H9 (cell line): ENCODE measurements around the gene NEMF. TPM values are rescaled to one million over a fixed set of nuclear protein-coding genes. Genes with fewer than 3 reads are reported as not detected.
"Not testable (repeated sequence)": the region's sequence is repeated elsewhere in the genome, so short reads cannot be mapped to it uniquely, and the experiment has no call there.

Source experiments
- DNase-seq: peaks from one replicate; pipeline ENCODE4 v3.0.0-alpha.2; 2017
- H2AFZ ChIP-seq: one replicate; pipeline ENCODE4 v1.6.1; 2013; ENCODE audit warnings: mild to moderate bottlenecking, low read length, control low read depth, moderate library complexity
- H2AK5ac ChIP-seq: 2 replicates; pipeline ENCODE4 v1.6.1; 2013; ENCODE audit warnings: low read length, control low read depth, mixed read lengths; ENCODE audit not compliant: insufficient read length
- H2BK120ac ChIP-seq: one replicate; pipeline ENCODE4 v1.6.1; 2013; ENCODE audit warnings: low read depth, mild to moderate bottlenecking, low read length, control low read depth, inconsistent platforms; ENCODE audit not compliant: poor library complexity, severe bottlenecking
- H2BK12ac ChIP-seq: 2 replicates; pipeline ENCODE4 v1.6.1; 2013; ENCODE audit warnings: low read length, control low read depth, mixed read lengths, low read depth; ENCODE audit not compliant: insufficient read length
- H2BK15ac ChIP-seq: 2 replicates; pipeline ENCODE4 v1.6.1; 2013; ENCODE audit warnings: low read depth, low read length, control low read depth
- H2BK20ac ChIP-seq: one replicate; pipeline ENCODE4 v1.6.1; 2013; ENCODE audit warnings: low read depth, mild to moderate bottlenecking, low read length, control low read depth, inconsistent platforms; ENCODE audit not compliant: poor library complexity, severe bottlenecking
- H2BK5ac ChIP-seq: 2 replicates; pipeline ENCODE4 v1.6.1; 2013; ENCODE audit warnings: low read length, control low read depth, mixed read lengths; ENCODE audit not compliant: insufficient read length
- H3K14ac ChIP-seq: 2 replicates; pipeline ENCODE4 v1.6.1; 2013; ENCODE audit warnings: low read length, control low read depth; ENCODE audit not compliant: insufficient read depth
- H3K18ac ChIP-seq: 2 replicates; pipeline ENCODE4 v1.6.1; 2013; ENCODE audit warnings: low read depth, mild to moderate bottlenecking, mixed read lengths, low read length, control low read depth; ENCODE audit not compliant: insufficient read length
- H3K23ac ChIP-seq: 2 replicates; pipeline ENCODE4 v1.6.1; 2013; ENCODE audit warnings: low read length, control low read depth, mixed read lengths, low read depth; ENCODE audit not compliant: insufficient read length
- H3K23me2 ChIP-seq: 2 replicates; pipeline ENCODE4 v1.6.1; 2013; ENCODE audit warnings: low read depth, mild to moderate bottlenecking, mixed read lengths, low read length, control low read depth; ENCODE audit not compliant: insufficient read length, poor library complexity, severe bottlenecking
- H3K27ac ChIP-seq: 2 replicates; pipeline ENCODE4 v1.5.1; 2013; ENCODE audit warnings: low read length, control low read depth, mixed read lengths, low read depth; ENCODE audit not compliant: insufficient read length
- H3K27me3 ChIP-seq: 2 replicates; pipeline ENCODE4 v1.6.1; 2013; ENCODE audit warnings: low read length, control low read depth, inconsistent platforms; ENCODE audit not compliant: insufficient read depth
- H3K4ac ChIP-seq: 2 replicates; pipeline ENCODE4 v1.6.1; 2013; ENCODE audit warnings: low read depth, mild to moderate bottlenecking, control low read depth, inconsistent platforms, low read length, moderate library complexity
- H3K4me1 ChIP-seq: 2 replicates; pipeline ENCODE4 v1.6.1; 2013; ENCODE audit warnings: low read length, control low read depth, inconsistent platforms; ENCODE audit not compliant: insufficient read depth
- H3K4me2 ChIP-seq: 2 replicates; pipeline ENCODE4 v1.6.1; 2013; ENCODE audit warnings: low read length, control low read depth, mixed read lengths; ENCODE audit not compliant: insufficient read length, insufficient read depth
- H3K56ac ChIP-seq: 2 replicates; pipeline ENCODE4 v1.6.1; 2013; ENCODE audit warnings: low read depth, mild to moderate bottlenecking, mixed read lengths, low read length, control low read depth; ENCODE audit not compliant: insufficient read length
- H3K79me1 ChIP-seq: 2 replicates; pipeline ENCODE4 v1.6.1; 2013; ENCODE audit warnings: low read depth, mild to moderate bottlenecking, moderate library complexity, low read length, control low read depth, inconsistent platforms; ENCODE audit not compliant: insufficient read depth, poor library complexity, severe bottlenecking
- H3K79me2 ChIP-seq: 2 replicates; pipeline ENCODE4 v1.6.1; 2013; ENCODE audit warnings: low read length, control low read depth, inconsistent platforms; ENCODE audit not compliant: insufficient read depth
- H3K9ac ChIP-seq: 2 replicates; pipeline ENCODE4 v1.6.1; 2013; ENCODE audit warnings: low read length, control low read depth, mixed read lengths; ENCODE audit not compliant: insufficient read length; ENCODE audit errors: extremely low read depth
- H3K9me3 ChIP-seq: one replicate; pipeline ENCODE4 v1.6.1; 2013; ENCODE audit warnings: low read depth, low read length, inconsistent platforms; ENCODE audit not compliant: control insufficient read depth
- H3T11ph ChIP-seq: one replicate; pipeline ENCODE4 v1.6.1; 2013; ENCODE audit warnings: mild to moderate bottlenecking, low read length, control low read depth, inconsistent platforms
- H4K20me1 ChIP-seq: one replicate; pipeline ENCODE4 v1.6.1; 2013; ENCODE audit not compliant: control insufficient read depth, insufficient read length, insufficient read depth
- H4K5ac ChIP-seq: 2 replicates; pipeline ENCODE4 v1.6.1; 2013; ENCODE audit warnings: low read depth, mild to moderate bottlenecking, mixed read lengths, low read length, control low read depth; ENCODE audit not compliant: insufficient read length
- H4K8ac ChIP-seq: replicated peaks from 2 replicates; pipeline ENCODE4 v1.6.1; 2013; ENCODE audit warnings: low read length, control low read depth, mixed read lengths, low read depth; ENCODE audit not compliant: insufficient read length
- H4K91ac ChIP-seq: 2 replicates; pipeline ENCODE4 v1.6.1; 2013; ENCODE audit warnings: low read depth, mild to moderate bottlenecking, moderate library complexity, mixed read lengths, low read length, control low read depth; ENCODE audit not compliant: insufficient read length
- H3K27ac Mint-ChIP-seq, 3 experiments: 2 replicates in 2 of 3; 3 replicates in 1 of 3; pipeline ENCODE4 v1.8.0; 2020 to 2021; ENCODE audit warnings: mixed read lengths in 3 of 3, mild to moderate bottlenecking in 1 of 3, moderate library complexity in 1 of 3
- H3K27me3 Mint-ChIP-seq: 2 replicates; pipeline ENCODE4 v1.8.0; 2021; ENCODE audit warnings: low read depth, mild to moderate bottlenecking, moderate library complexity, mixed read lengths
- H3K36me3 Mint-ChIP-seq, 3 experiments: 2 replicates in 2 of 3; 3 replicates in 1 of 3; pipeline ENCODE4 v1.8.0; 2020 to 2021; ENCODE audit warnings: low read depth in 3 of 3, mixed read lengths in 3 of 3; ENCODE audit not compliant: insufficient read depth in 1 of 3
- H3K4me1 Mint-ChIP-seq, 2 experiments: 2 replicates each; pipeline ENCODE4 v1.8.0; 2020; ENCODE audit warnings: mixed read lengths in 2 of 2
- H3K4me3 Mint-ChIP-seq, 2 experiments: 2 replicates in 1 of 2; 3 replicates in 1 of 2; pipeline ENCODE4 v1.8.0; 2020 to 2021; ENCODE audit warnings: mild to moderate bottlenecking in 2 of 2, mixed read lengths in 2 of 2, moderate library complexity in 1 of 2
- H3K9me3 Mint-ChIP-seq, 2 experiments: 2 replicates in 1 of 2; 3 replicates in 1 of 2; pipeline ENCODE4 v1.8.0; 2020; ENCODE audit warnings: mild to moderate bottlenecking in 2 of 2, mixed read lengths in 2 of 2, moderate library complexity in 1 of 2
- CTCF ChIP-seq: fragments of 200-600 bp; sonication (generic); conservative IDR thresholded peaks from 3 replicates; pipeline ENCODE4 v1.8.0; 2021; ENCODE audit warnings: antibody characterized with exemption, mild to moderate bottlenecking
- WGBS: extraction: QIAGEN DNeasy Blood & Tissue Kit; methylation state at CpG from one replicate; pipeline ENCODE4 v1.1.7; 2013; ENCODE audit warnings: missing lambda C conversion rate, low lambda C conversion rate, mixed read lengths; ENCODE audit not compliant: insufficient read length; ENCODE audit errors: extremely low coverage; 5-methylcytosine and 5-hydroxymethylcytosine counted together
- total RNA-seq: library from RNA; stranded (reverse); gene quantifications from 2 replicates; pipeline ENCODE4 v1.2.1, GENCODE V29; 2021

The NEMF gene
- total RNA-seq, 1 experiment from 2014 or later = 57.4 TPM

- no peak overlapping the region for H3K18ac ChIP-seq
- H4K5ac ChIP-seq = no peak overlapping the region
- H3T11ph ChIP-seq = no peak overlapping the region
- H3K23me2 ChIP-seq = peaks cover 9% of the 10 kb centered on the region
- H2BK20ac ChIP-seq = no peak overlapping the region
- H3K14ac ChIP-seq = no peak overlapping the region
- H3K27me3 ChIP-seq = no peaks in the 10 kb centered on the region
- no peak overlapping the region for H2AK5ac ChIP-seq
- H3K4me1 ChIP-seq = no peaks in the 10 kb centered on the region
- peaks cover 20% of the 10 kb centered on the region; the same call in 1 of the 2 replicates for H3K79me2 ChIP-seq
- H2BK12ac ChIP-seq = no peak overlapping the region
- no peak for TF ChIP-seq CTCF
- H4K91ac ChIP-seq = no peak overlapping the region
- peaks cover 18 to 27% (median 21%) of the 10 kb centered on the region in 3 experiments for H3K36me3 Mint-ChIP-seq
- peak overlapping the region; percentile 72 for H3K4me2 ChIP-seq
- no peaks in the 10 kb centered on the region for H3K79me1 ChIP-seq
- H3K9me3 ChIP-seq = no peaks in the 10 kb centered on the region
- no peak overlapping the region for H2BK120ac ChIP-seq
- no peak overlapping the region for H2AFZ ChIP-seq
- H3K27ac Mint-ChIP-seq = 0 out of 7 replicates have a peak overlapping the region, but pooled peaks of 1 of the 3 experiments have one; percentile 8
- H4K20me1 ChIP-seq = no peaks in the 10 kb centered on the region
- H2BK15ac ChIP-seq = no peak overlapping the region
- no peak for DNase-seq
- peaks cover 34 to 35% of the 10 kb centered on the region in 2 experiments for H3K4me1 Mint-ChIP-seq
- H3K27ac ChIP-seq = no peak overlapping the region
- no peak overlapping the region for H4K8ac ChIP-seq
- no peak overlapping the region for H2BK5ac ChIP-seq
- H3K4ac ChIP-seq = no peak overlapping the region
- H3K9ac ChIP-seq = peak overlapping the region; percentile 19
- H3K9me3 Mint-ChIP-seq = peaks cover 0 to 2% of the 10 kb centered on the region in 2 experiments; a peak in 2 of 5 replicates
- H3K23ac ChIP-seq = no peak overlapping the region
- H3K27me3 Mint-ChIP-seq = no peaks in the 10 kb centered on the region
- WGBS = no CpG with 5 or more reads among the region's 4 CpGs
- no peak overlapping the region for H3K56ac ChIP-seq
- H3K4me3 Mint-ChIP-seq = peak overlapping the region; percentile 92 to 94
Measured at GRCh38 chr14:49895480-49895879, 42.9 kb upstream of the NEMF start.

DNA sequence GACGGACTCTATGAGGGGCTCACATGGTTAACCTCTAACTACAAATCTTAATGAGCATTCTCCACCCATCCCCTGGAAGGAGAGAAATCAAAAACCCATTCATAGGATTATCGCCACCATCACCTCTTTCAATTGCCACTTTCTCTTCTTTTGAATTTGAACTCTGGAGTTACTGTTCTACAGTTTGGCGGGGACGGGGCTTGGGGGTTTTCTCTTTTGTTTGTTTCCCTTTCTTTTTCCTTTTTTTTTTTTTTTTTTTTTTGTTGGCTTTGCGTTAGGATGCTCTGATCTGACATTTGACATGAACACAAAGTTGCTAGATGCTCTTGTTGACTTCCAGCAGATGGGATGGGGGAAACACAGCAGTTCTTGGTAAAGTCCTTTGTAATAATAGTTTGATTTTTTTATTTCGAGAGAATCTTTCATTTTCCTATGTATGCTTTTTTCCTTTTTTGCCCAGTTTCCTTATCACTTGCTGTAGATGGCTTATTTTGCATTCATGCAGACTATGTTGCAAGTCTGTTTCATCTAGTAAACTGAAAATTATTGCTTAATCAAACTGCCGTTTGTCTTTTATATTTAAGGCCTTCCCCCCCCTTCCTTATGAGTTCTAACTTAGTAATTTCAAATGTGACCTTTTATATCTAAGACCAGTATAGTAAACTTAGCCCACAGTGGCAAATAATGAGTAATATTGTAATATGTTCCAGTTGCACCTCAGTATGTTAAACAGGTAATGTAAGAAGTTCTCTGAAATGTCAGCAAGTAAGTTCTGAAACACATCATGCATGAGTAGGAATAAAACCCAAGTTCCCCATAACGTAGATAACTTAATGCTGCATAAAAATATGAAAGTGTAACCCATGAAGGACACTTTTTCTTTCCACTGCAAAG lies 41.9 kb upstream of the NEMF start:
- not testable (repeated sequence) for H2BK20ac ChIP-seq, H4K5ac ChIP-seq, H2BK120ac ChIP-seq, H2AK5ac ChIP-seq, H2AFZ ChIP-seq, H3K9me3 Mint-ChIP-seq, H3K79me1 ChIP-seq, H3K4me1 ChIP-seq, H3T11ph ChIP-seq, DNase-seq, H3K9me3 ChIP-seq, H4K91ac ChIP-seq, H2BK12ac ChIP-seq, H3K18ac ChIP-seq, H2BK15ac ChIP-seq, H3K4ac ChIP-seq, H4K8ac ChIP-seq, H4K20me1 ChIP-seq, H3K56ac ChIP-seq, H3K23me2 ChIP-seq, H3K14ac ChIP-seq, H3K27me3 ChIP-seq, H3K27ac ChIP-seq, H3K27me3 Mint-ChIP-seq
- WGBS = no CpG with 5 or more reads among the region's 8 CpGs
- Histone ChIP-seq H3K9ac (peak overlapping the region; percentile 98), H3K79me2 (peaks cover 20% of the 10 kb centered on the region; the same call in 1 of the 2 replicates), H2BK5ac (peak overlapping the region; percentile 31), H3K23ac (peak overlapping the region; percentile 63), H3K4me2 (peak overlapping the region; percentile 73)
- H3K36me3 Mint-ChIP-seq = peaks cover 18 to 27% (median 21%) of the 10 kb centered on the region in 3 experiments
- peak overlapping the region; percentile 93 to 96 (median 96) for H3K27ac Mint-ChIP-seq
- peak overlapping the region; percentile 92 to 94 for H3K4me3 Mint-ChIP-seq
- H3K4me1 Mint-ChIP-seq = peaks cover 34 to 35% of the 10 kb centered on the region in 2 experiments
